NCI-H526 treated with DMSO at 0.1 percent for 48 hours (cell line): ENCODE measurements around the gene BRD8.
"Not testable (repeated sequence)": the region's sequence is repeated elsewhere in the genome, so short reads cannot be mapped to it uniquely, and the experiment has no call there.

ENCODE experiments used
- DNase-seq: peaks from one replicate; lab custom pipeline; 2025; lab: John Stamatoyannopoulos, UW

Gene BRD8

GRCh38 chr5:138163721-138164120, 14.7 kb downstream of the BRD8 start:
- DNase-seq = no peak

GRCh38 chr5:138160706-138161105, 17.7 kb downstream of the BRD8 start:
- DNase-seq = no peak

- no peak for DNase-seq
Observed at GRCh38 chr5:138159666-138160065, 18.8 kb downstream of the BRD8 start.

- DNase-seq = no peak
Observed at GRCh38 chr5:138157626-138158025, 20.8 kb downstream of the BRD8 start.

- DNase-seq = not testable (repeated sequence)
Observed at GRCh38 chr5:138155977-138156376, 22.5 kb downstream of the BRD8 start.

- DNase-seq = no peak
Observed at GRCh38 chr5:138149530-138149929, 28.9 kb downstream of the BRD8 start.

GRCh38 chr5:138148811-138149210, 29.6 kb downstream of the BRD8 start:
- no peak for DNase-seq

GRCh38 chr5:138143578-138143977, 34.9 kb downstream of the BRD8 start:
- DNase-seq = not testable (repeated sequence)

- DNase-seq = no peak
Observed at GRCh38 chr5:138141734-138142133, 36.7 kb downstream of the BRD8 start.

- no peak for DNase-seq
Observed at GRCh38 chr5:138140268-138140667, 38.2 kb downstream of the BRD8 start.

- DNase-seq = no peak
Observed at GRCh38 chr5:138139781-138140090, 38.7 kb downstream of the BRD8 start.

- DNase-seq = peak; percentile 71
Observed at GRCh38 chr5:138138949-138139780, 39.3 kb downstream of the BRD8 start, which contains the start of gene NME5. NME5 (minus strand) TSS chr5:138139428; CDS start chr5:138138780, 648 bp downstream.

- no peak for DNase-seq
Observed at GRCh38 chr5:138132543-138132942, 45.9 kb downstream of the BRD8 start.

GRCh38 chr5:138129347-138129746, 49.1 kb downstream of the BRD8 start:
- no peak for DNase-seq

- DNase-seq = no peak
Observed at GRCh38 chr5:138128334-138128733, 50.1 kb downstream of the BRD8 start.

GRCh38 chr5:138115254-138115653, 63.2 kb downstream of the BRD8 start:
- no peak for DNase-seq

GRCh38 chr5:138111937-138112336, 66.5 kb downstream of the BRD8 start:
- DNase-seq = no peak

GRCh38 chr5:138111181-138111580, 67.2 kb downstream of the BRD8 start:
- DNase-seq = no peak

- no peak for DNase-seq
Observed at GRCh38 chr5:138110266-138110963, 68.0 kb downstream of the BRD8 start.

GRCh38 chr5:138109463-138110265, 68.8 kb downstream of the BRD8 start:
- no peak for DNase-seq

- DNase-seq = no peak
Observed at GRCh38 chr5:138107213-138107612, 71.2 kb downstream of the BRD8 start.

GRCh38 chr5:138105709-138106108, 72.7 kb downstream of the BRD8 start:
- DNase-seq = no peak

- DNase-seq = no peak
Observed at GRCh38 chr5:138103319-138103637, 75.2 kb downstream of the BRD8 start.
